ENCODE results near the gene TELO2.

Gene TELO2

DNA sequence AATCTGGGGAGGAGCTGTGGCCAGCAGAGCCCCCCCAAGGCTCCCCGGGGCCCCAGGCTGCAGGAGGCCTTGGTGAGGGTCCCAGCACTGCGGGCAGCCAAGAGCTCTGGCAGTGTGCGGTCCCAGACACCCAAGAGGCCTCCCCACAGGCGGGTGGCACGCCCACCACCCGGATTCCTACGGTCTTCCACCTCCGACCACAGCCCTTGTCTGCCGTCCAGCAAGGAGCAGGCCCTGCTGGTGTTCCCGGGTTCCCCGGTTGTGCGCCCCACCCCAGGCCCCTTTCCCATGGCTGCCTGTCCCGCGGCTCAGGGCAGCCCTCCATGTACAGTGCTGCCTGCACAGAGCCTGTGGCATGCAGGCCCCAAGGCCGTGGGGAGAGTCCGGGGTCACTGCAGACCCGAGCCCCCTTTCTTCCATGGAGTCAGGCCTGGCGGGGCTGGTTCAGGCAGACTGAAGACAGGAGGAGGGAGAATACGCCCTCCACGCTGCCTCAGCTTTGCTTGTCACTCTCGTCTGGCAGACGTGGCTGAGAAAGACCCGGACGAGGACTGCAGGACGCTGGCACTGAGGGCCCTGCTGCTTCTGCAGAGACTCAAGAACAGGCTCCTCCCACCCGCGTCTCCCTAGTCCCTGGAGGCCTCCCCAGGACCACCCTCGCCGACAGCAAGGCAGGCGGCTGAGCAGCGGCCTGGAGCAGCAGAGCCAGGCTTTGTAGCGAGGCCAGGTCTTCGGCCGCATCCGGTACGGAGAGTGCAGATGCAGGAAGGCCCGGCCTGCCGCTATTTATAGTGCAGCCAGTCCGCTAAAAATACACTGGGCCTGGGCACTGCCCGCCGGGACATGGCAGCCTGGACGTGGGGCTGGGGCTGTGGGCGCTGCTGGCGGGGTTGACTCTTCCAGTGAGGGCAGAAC is 16.4 kb downstream of the TELO2 start:
- Histone ChIP-seq H3K36me3 (ENCODE audit: insufficient read depth, low read length) (peaks cover 9% of the 10 kb centered on the region; the same call in 1 of the 2 replicates), H2AFZ (ENCODE audit: low read length, unreplicated experiment) (no peak overlapping the region), H3K27ac (ENCODE audit: low read depth, low read length) (no peak overlapping the region), H3K4me3 (ENCODE audit: low read depth, low read length) (no peak overlapping the region), H3K27me3 (ENCODE audit: insufficient read depth, low read length) (no peaks in the 10 kb centered on the region), H3K79me2 (ENCODE audit: control insufficient read depth, insufficient read depth, low read length, unreplicated experiment) (no peaks in the 10 kb centered on the region), H3K4me1 (ENCODE audit: control insufficient read depth, insufficient read depth, low read length, unreplicated experiment) (no peaks in the 10 kb centered on the region)

DNA sequence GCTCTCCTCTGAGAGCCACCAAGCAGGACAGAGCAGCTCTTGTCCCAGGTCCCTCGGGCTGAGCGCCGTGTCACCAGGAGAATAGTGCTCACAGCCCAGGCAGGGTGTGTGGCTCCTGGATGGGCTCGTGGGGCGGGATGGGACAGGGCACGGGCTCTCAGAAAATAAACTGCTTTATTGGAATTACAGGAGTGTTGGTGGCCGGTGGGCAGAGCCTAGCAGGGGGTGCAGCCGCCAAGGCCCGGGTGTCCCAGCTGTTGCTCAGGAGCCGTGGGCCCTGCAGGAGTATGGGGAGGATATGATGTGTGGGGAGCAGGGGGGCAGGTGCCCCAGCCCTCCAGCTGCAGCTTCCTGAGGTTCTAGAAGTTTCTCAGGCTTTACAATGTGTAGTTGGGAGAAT is 17.1 kb downstream of the TELO2 start:
- Histone ChIP-seq H2AFZ (ENCODE audit: low read length, unreplicated experiment) (no peak overlapping the region), H3K4me1 (ENCODE audit: control insufficient read depth, insufficient read depth, low read length, unreplicated experiment) (no peaks in the 10 kb centered on the region), H3K27me3 (ENCODE audit: insufficient read depth, low read length) (no peaks in the 10 kb centered on the region), H3K36me3 (ENCODE audit: insufficient read depth, low read length) (peaks cover 9% of the 10 kb centered on the region; the same call in 1 of the 2 replicates), H3K4me3 (ENCODE audit: low read depth, low read length) (no peak overlapping the region), H3K27ac (ENCODE audit: low read depth, low read length) (no peak overlapping the region), H3K79me2 (ENCODE audit: control insufficient read depth, insufficient read depth, low read length, unreplicated experiment) (no peaks in the 10 kb centered on the region)

DNA sequence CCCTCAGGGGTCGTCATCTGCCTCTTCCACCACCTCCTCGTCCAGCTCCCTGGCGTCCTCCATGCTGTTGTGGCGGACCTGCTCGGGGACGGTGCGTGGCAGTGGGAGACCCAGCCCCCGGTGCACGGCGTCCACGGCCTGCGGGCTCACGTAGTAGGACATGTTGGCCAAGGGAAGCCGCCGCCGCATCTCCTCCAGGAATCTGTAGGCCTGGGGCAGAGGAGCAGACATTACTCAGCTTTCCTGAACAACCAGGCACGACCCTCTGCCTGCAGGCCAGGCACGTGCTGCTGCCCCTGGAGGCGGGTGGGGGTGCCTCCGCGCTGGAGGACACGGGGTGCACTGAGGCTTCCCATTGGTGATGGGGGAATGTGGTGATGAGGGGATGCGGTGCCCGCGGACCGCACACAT is 17.8 kb downstream of the TELO2 start:
- H3K36me3 ChIP-seq (ENCODE audit: insufficient read depth, low read length): peaks cover 9% of the 10 kb centered on the region; the same call in 1 of the 2 replicates
- H3K27ac ChIP-seq (ENCODE audit: low read depth, low read length): no peak overlapping the region
- no peak overlapping the region for H3K4me3 ChIP-seq (ENCODE audit: low read depth, low read length)
- H3K27me3 ChIP-seq (ENCODE audit: insufficient read depth, low read length): no peaks in the 10 kb centered on the region
- H3K79me2 ChIP-seq (ENCODE audit: control insufficient read depth, insufficient read depth, low read length, unreplicated experiment): no peaks in the 10 kb centered on the region
- no peaks in the 10 kb centered on the region for H3K4me1 ChIP-seq (ENCODE audit: control insufficient read depth, insufficient read depth, low read length, unreplicated experiment)
- no peak overlapping the region for H2AFZ ChIP-seq (ENCODE audit: low read length, unreplicated experiment)

DNA sequence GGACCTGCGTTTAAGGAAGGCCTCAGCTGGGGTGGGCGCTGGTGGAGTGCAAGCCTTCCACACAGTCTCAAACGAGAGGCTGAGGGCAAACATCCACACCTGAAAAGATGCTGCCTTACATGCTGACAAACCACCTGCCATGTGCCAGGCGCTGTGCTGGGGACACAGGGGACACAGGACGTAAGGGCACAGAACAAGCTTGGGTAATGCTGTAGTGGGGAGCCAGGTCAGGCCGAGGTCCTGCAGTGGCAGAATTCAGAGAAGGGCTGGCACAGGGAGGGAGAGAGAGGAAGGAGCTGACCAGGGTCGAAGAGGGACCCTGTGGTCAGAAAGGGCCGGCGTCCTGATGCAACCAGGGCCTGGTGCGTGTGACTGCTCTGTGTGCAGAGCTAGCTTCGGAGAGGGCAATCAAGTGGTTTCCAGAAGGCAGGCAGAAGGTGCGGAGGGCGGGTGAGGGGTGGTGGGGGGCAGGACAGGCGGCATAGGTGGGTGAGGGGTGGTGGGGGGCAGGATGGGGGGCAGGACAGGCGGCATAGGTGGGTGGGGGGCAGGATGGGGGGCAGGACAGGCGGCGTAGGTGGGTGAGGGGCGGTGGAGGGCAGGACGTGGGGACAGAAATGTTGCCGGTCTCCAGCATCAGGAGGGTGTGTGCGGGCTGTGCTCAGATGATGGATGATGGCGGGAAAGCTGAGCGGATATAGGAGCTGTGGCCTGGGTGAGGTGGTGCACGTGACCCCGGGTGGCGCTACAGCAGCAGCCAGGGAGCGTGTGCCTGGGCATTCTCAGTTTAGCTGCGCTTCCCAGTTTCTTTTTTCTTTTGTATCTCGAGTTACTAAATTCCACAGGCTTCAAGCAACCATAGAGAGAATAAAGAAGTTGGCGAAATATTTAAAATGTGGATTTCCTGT is 18.8 kb downstream of the TELO2 start:
- H3K27ac ChIP-seq (ENCODE audit: low read depth, low read length): no peak overlapping the region
- H3K36me3 ChIP-seq (ENCODE audit: insufficient read depth, low read length): peaks cover 9% of the 10 kb centered on the region; the same call in 1 of the 2 replicates
- H3K4me3 ChIP-seq (ENCODE audit: low read depth, low read length): no peak overlapping the region
- no peak overlapping the region for H2AFZ ChIP-seq (ENCODE audit: low read length, unreplicated experiment)
- H3K27me3 ChIP-seq (ENCODE audit: insufficient read depth, low read length): no peaks in the 10 kb centered on the region
- no peaks in the 10 kb centered on the region for H3K79me2 ChIP-seq (ENCODE audit: control insufficient read depth, insufficient read depth, low read length, unreplicated experiment)
- H3K4me1 ChIP-seq (ENCODE audit: control insufficient read depth, insufficient read depth, low read length, unreplicated experiment): no peaks in the 10 kb centered on the region

DNA sequence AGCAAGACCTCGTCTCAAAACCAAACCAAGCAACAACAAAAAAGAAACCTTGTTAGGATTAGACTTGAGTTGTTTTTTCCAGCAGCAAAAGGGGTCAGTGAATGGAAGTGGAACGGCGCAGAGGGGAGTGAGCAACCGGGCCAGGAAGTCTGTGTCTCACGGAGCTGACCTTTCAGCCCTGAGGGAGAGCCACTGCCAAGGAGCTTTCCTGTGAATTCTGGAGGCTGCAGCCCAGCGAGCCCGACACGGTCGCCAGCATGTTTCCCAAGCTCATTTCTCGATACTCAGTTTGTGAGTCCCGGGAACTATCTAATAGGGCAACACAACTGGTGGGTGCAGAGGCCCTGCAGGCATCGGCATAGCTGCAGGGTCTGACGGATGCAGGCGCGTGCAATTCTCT is 19.6 kb downstream of the TELO2 start:
- Histone ChIP-seq H3K27ac (ENCODE audit: low read depth, low read length) (no peak overlapping the region), H3K79me2 (ENCODE audit: control insufficient read depth, insufficient read depth, low read length, unreplicated experiment) (no peaks in the 10 kb centered on the region), H3K4me3 (ENCODE audit: low read depth, low read length) (no peak overlapping the region), H2AFZ (ENCODE audit: low read length, unreplicated experiment) (no peak overlapping the region), H3K4me1 (ENCODE audit: control insufficient read depth, insufficient read depth, low read length, unreplicated experiment) (no peaks in the 10 kb centered on the region), H3K36me3 (ENCODE audit: insufficient read depth, low read length) (peaks cover 9% of the 10 kb centered on the region; the same call in 1 of the 2 replicates), H3K27me3 (ENCODE audit: insufficient read depth, low read length) (no peaks in the 10 kb centered on the region)

DNA sequence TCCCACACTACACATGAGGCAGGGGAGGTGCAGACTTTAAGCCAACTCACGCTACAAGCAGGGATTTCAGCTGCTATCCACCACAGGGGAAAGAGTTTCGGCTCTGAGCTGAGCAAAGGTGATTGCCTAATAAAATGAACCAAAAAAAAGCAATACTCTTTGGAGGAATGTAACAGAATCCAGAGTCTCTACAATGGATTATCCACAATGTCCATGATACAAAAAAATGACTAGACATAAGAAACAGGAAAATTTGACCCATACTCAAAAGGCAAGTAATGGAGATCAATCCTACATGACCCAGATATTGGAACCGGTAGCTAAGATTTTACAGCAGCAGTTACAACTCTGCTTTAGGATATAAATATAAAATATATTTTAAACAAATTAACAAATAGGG is 21.3 kb downstream of the TELO2 start:
- Histone ChIP-seq H3K4me3 (ENCODE audit: low read depth, low read length) (no peak overlapping the region), H3K27ac (ENCODE audit: low read depth, low read length) (no peak overlapping the region), H3K4me1 (ENCODE audit: control insufficient read depth, insufficient read depth, low read length, unreplicated experiment) (no peaks in the 10 kb centered on the region), H3K79me2 (ENCODE audit: control insufficient read depth, insufficient read depth, low read length, unreplicated experiment) (no peaks in the 10 kb centered on the region), H3K27me3 (ENCODE audit: insufficient read depth, low read length) (no peaks in the 10 kb centered on the region), H3K36me3 (ENCODE audit: insufficient read depth, low read length) (peaks cover 9% of the 10 kb centered on the region; the same call in 1 of the 2 replicates), H2AFZ (ENCODE audit: low read length, unreplicated experiment) (no peak overlapping the region)

DNA sequence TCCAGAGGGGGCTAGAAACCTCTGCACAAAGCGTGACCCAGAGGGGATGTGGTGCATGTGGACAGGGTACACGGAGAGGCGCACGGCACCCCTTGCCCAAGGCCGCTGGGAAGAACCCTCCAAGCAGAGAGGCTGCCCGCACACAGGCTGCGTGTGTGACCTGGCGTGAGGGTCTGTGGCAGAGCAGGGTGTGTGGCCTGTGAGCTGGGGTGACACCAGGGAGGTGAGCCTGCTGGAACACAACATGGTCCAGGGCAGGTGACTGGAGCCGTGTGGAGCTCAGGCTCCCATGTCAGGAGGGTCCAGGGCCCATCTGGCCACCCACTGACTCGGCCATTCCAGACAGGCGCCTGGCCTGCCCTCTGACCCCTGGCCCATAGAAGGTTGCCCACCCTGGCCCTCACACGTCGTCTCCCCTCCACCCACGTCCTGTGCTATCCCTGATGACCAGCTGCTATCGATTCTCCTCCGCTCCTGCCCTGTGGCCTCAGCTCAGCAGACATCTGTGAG is 25.5 kb downstream of the TELO2 start:
- H2AFZ ChIP-seq (ENCODE audit: low read length, unreplicated experiment): no peak overlapping the region
- H3K27ac ChIP-seq (ENCODE audit: low read depth, low read length): no peak overlapping the region
- H3K36me3 ChIP-seq (ENCODE audit: insufficient read depth, low read length): 0 out of 2 replicates have a peak, but pooled peaks cover 3% of the 10 kb centered on the region
- no peak overlapping the region for H3K4me3 ChIP-seq (ENCODE audit: low read depth, low read length)
- H3K4me1 ChIP-seq (ENCODE audit: control insufficient read depth, insufficient read depth, low read length, unreplicated experiment): no peaks in the 10 kb centered on the region
- H3K27me3 ChIP-seq (ENCODE audit: insufficient read depth, low read length): no peaks in the 10 kb centered on the region
- H3K79me2 ChIP-seq (ENCODE audit: control insufficient read depth, insufficient read depth, low read length, unreplicated experiment): no peaks in the 10 kb centered on the region

DNA sequence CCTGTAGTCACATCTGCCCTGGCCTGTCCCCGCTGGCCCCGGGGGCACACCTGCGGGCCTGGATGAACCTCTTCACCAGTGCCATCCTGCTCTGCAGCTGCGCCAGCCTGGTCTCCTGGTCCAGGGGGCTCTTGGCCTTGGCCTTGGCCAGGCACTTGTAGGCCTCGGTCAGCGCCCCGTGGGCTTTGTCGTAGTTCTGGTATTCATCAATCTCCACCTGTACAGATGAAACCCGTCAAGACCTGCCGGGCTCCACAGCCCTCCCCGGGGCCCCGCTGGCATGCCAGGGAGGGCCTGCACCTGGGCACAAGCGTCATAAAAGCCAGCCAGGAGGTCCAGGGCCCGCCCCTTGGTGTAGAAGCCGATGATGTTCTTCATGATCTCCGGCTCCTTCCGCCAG is 26.7 kb downstream of the TELO2 start:
- no peaks in the 10 kb centered on the region for H3K27me3 ChIP-seq (ENCODE audit: insufficient read depth, low read length)
- H3K36me3 ChIP-seq (ENCODE audit: insufficient read depth, low read length): no peaks in the 10 kb centered on the region
- no peak overlapping the region for H2AFZ ChIP-seq (ENCODE audit: low read length, unreplicated experiment)
- H3K27ac ChIP-seq (ENCODE audit: low read depth, low read length): no peak overlapping the region
- no peaks in the 10 kb centered on the region for H3K79me2 ChIP-seq (ENCODE audit: control insufficient read depth, insufficient read depth, low read length, unreplicated experiment)
- H3K4me1 ChIP-seq (ENCODE audit: control insufficient read depth, insufficient read depth, low read length, unreplicated experiment): no peaks in the 10 kb centered on the region
- H3K4me3 ChIP-seq (ENCODE audit: low read depth, low read length): no peak overlapping the region

DNA sequence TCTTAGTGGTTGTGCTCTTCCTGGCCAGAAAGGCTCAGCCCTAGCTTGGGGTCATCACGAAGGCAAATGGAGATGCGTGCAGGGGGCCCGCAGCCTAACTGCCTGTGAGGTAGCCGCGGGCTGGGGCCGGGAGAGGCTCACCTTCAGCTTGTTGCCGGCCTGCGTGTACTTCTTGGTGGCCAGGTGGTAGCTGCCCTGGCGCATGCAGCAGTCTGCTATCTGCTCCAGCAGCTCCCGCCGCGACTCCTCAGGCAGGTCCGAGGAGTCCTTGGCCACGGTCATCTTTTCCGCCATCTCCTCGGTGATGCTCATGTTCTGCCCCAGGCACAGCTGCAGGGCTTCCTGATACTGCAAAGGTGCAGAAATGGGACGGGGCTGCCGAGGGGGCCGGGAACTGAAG is 27.3 kb downstream of the TELO2 start:
- H3K27ac ChIP-seq (ENCODE audit: low read depth, low read length): no peak overlapping the region
- no peak overlapping the region for H2AFZ ChIP-seq (ENCODE audit: low read length, unreplicated experiment)
- no peak overlapping the region for H3K4me3 ChIP-seq (ENCODE audit: low read depth, low read length)
- H3K4me1 ChIP-seq (ENCODE audit: control insufficient read depth, insufficient read depth, low read length, unreplicated experiment): no peaks in the 10 kb centered on the region
- no peaks in the 10 kb centered on the region for H3K27me3 ChIP-seq (ENCODE audit: insufficient read depth, low read length)
- no peaks in the 10 kb centered on the region for H3K36me3 ChIP-seq (ENCODE audit: insufficient read depth, low read length)
- H3K79me2 ChIP-seq (ENCODE audit: control insufficient read depth, insufficient read depth, low read length, unreplicated experiment): no peaks in the 10 kb centered on the region

DNA sequence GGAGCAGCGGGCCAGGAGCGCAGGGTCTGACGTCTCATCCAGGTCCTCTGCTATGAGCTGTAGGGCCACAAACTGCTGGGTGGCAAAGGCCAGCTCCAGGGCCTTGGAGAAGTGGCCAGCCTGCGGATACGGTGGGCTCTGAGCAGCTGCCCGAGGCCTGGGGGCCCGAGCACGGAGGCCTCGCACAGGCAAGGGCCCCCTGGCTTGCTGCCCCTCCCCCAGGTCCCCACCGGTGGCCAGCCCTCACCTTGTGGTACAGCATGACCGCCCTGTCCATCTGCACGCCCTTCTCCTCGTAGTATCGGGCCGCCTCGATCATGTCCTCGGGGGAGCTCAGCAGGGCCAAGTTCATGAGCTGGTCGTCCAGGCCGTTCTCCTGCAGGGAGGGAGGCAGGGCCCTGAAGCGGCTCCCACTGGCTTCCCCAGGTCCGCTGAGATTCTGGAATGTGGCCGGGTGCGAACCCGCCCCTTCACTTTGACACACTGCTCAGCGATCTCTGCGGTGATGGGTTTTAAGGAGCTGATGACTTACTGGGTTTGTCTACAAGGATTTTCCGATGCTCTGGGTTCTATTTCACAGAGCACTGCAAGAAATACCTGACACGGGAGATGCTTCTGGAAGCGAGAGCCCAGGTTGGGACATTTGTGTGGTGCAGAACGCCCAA is 30.6 kb downstream of the TELO2 start:
- Histone ChIP-seq H3K79me2 (ENCODE audit: control insufficient read depth, insufficient read depth, low read length, unreplicated experiment) (no peaks in the 10 kb centered on the region), H3K27ac (ENCODE audit: low read depth, low read length) (no peak overlapping the region), H3K4me3 (ENCODE audit: low read depth, low read length) (no peak overlapping the region), H2AFZ (ENCODE audit: low read length, unreplicated experiment) (no peak overlapping the region), H3K27me3 (ENCODE audit: insufficient read depth, low read length) (no peaks in the 10 kb centered on the region), H3K36me3 (ENCODE audit: insufficient read depth, low read length) (no peaks in the 10 kb centered on the region), H3K4me1 (ENCODE audit: control insufficient read depth, insufficient read depth, low read length, unreplicated experiment) (no peaks in the 10 kb centered on the region)
